GM23338 (cell line): Measurements from ENCODE around the gene MTLN. TPM values are rescaled to one million over a fixed set of nuclear protein-coding genes. Genes with fewer than 3 reads are reported as not detected.
"Not testable (repeated sequence)": the region's sequence is repeated elsewhere in the genome, so short reads cannot be mapped to it uniquely, and the experiment has no call there.

ENCODE experiments used
- ATAC-seq: fragments of 200-7000 bp; cut with Tn5 transposase; 3 replicates; pipeline ENCODE4 v1.9.1; 2020
- DNase-seq: peaks from one replicate; pipeline ENCODE4 v3.0.0-alpha.2; 2015; ENCODE audit warnings: low spot score
- H2AFZ ChIP-seq: fragments of 200-600 bp; sonication (generic); 2 replicates; pipeline ENCODE4 v1.8.0; 2016; ENCODE audit warnings: antibody characterized with exemption, mild to moderate bottlenecking, moderate library complexity
- H3F3A ChIP-seq: fragments of 200-600 bp; sonication (generic); replicated peaks from 2 replicates; pipeline ENCODE4 v1.8.0; 2017; ENCODE audit warnings: antibody characterized with exemption, mixed run types, low read depth
- H3K27ac ChIP-seq: fragments of 200-600 bp; sonication (generic); 2 replicates; pipeline ENCODE4 v1.6.1; 2016; ENCODE audit warnings: low read depth
- H3K27me3 ChIP-seq: fragments of 200-600 bp; sonication (generic); 2 replicates; pipeline ENCODE4 v1.8.0; 2016; ENCODE audit warnings: mild to moderate bottlenecking, mixed run types, moderate library complexity; ENCODE audit not compliant: insufficient read depth
- H3K36me3 ChIP-seq: fragments of 200-600 bp; sonication (generic); 2 replicates; pipeline ENCODE4 v1.8.0; 2016; ENCODE audit warnings: mild to moderate bottlenecking; ENCODE audit not compliant: insufficient read depth
- H3K4me1 ChIP-seq: fragments of 200-600 bp; sonication (generic); 2 replicates; pipeline ENCODE4 v1.8.0; 2016; ENCODE audit warnings: mild to moderate bottlenecking, moderate library complexity; ENCODE audit not compliant: insufficient read depth
- H3K4me2 ChIP-seq: fragments of 200-600 bp; sonication (generic); 2 replicates; pipeline ENCODE4 v1.7.1; 2017; ENCODE audit warnings: mixed run types
- H3K4me3 ChIP-seq: fragments of 200-600 bp; sonication (generic); 2 replicates; pipeline ENCODE4 v1.6.1; 2016; ENCODE audit warnings: mixed run types
- H3K79me2 ChIP-seq: fragments of 200-600 bp; sonication (generic); replicated peaks from 2 replicates; pipeline ENCODE4 v1.8.0; 2017; ENCODE audit warnings: mild to moderate bottlenecking; ENCODE audit not compliant: insufficient read depth
- H3K9me2 ChIP-seq: fragments of 200-600 bp; sonication (generic); 2 replicates; pipeline ENCODE4 v1.8.0; 2017; ENCODE audit not compliant: insufficient read depth
- H4K20me1 ChIP-seq: fragments of 200-600 bp; sonication (generic); replicated peaks from 2 replicates; pipeline ENCODE4 v1.8.0; 2017; ENCODE audit warnings: mild to moderate bottlenecking; ENCODE audit not compliant: insufficient read depth
- H3K27ac Mint-ChIP-seq: 2 replicates; pipeline ENCODE4 v1.8.0; 2020; ENCODE audit warnings: inconsistent platforms, mild to moderate bottlenecking, moderate library complexity, mixed read lengths
- H3K27me3 Mint-ChIP-seq: 3 replicates; pipeline ENCODE4 v1.8.0; 2022; ENCODE audit warnings: low read depth, mild to moderate bottlenecking, moderate library complexity, mixed read lengths, inconsistent platforms; ENCODE audit not compliant: insufficient read depth, poor library complexity
- H3K36me3 Mint-ChIP-seq: 3 replicates; pipeline ENCODE4 v1.8.0; 2021; ENCODE audit warnings: low read depth, mild to moderate bottlenecking, inconsistent platforms, moderate library complexity, mixed read lengths
- H3K4me1 Mint-ChIP-seq: 3 replicates; pipeline ENCODE4 v1.8.0; 2020; ENCODE audit warnings: mild to moderate bottlenecking, inconsistent platforms, mixed read lengths
- H3K4me3 Mint-ChIP-seq: 3 replicates; pipeline ENCODE4 v1.8.0; 2021; ENCODE audit warnings: moderate library complexity, mild to moderate bottlenecking, inconsistent platforms, mixed read lengths
- H3K9me3 Mint-ChIP-seq: 3 replicates; pipeline ENCODE4 v1.8.0; 2020; ENCODE audit warnings: moderate library complexity, mild to moderate bottlenecking, inconsistent platforms, mixed read lengths
- EZH2 ChIP-seq: fragments of 200-600 bp; sonication (generic); IDR thresholded peaks from one replicate; pipeline ENCODE4 v1.8.0; 2017; ENCODE audit warnings: antibody characterized with exemption, mild to moderate bottlenecking, low read depth; ENCODE audit not compliant: unreplicated experiment
- JUNB ChIP-seq: IDR thresholded peaks from one replicate; pipeline ENCODE4 v1.6.1; 2016; ENCODE audit warnings: antibody characterized with exemption; ENCODE audit not compliant: unreplicated experiment
- NANOG ChIP-seq: IDR thresholded peaks from 2 replicates; pipeline ENCODE4 v1.6.1; 2016; ENCODE audit warnings: antibody characterized with exemption, borderline replicate concordance
- POLR2AphosphoS5 ChIP-seq: IDR thresholded peaks from 2 replicates; pipeline ENCODE4 v1.6.1; 2016; ENCODE audit warnings: antibody characterized with exemption, low read depth
- REST ChIP-seq: IDR thresholded peaks from one replicate; pipeline ENCODE4 v1.6.1; 2018; ENCODE audit warnings: antibody characterized with exemption; ENCODE audit not compliant: unreplicated experiment
- ZNF114 ChIP-seq: fragments of 250-450 bp; sonication (Bioruptor Pico); IDR thresholded peaks from 2 replicates; pipeline ENCODE4 v1.5.0; 2020; ENCODE audit warnings: mild to moderate bottlenecking, moderate library complexity
- ZNF331 ChIP-seq: fragments of 250-450 bp; sonication (Bioruptor Pico); IDR thresholded peaks from 2 replicates; pipeline ENCODE4 v1.5.0; 2020; ENCODE audit warnings: low read depth, mild to moderate bottlenecking, moderate library complexity
- ZNF462 ChIP-seq: fragments of 250-450 bp; sonication (Bioruptor Pico); IDR thresholded peaks from 2 replicates; pipeline ENCODE4 v1.5.0; 2020; ENCODE audit warnings: mild to moderate bottlenecking, moderate library complexity
- polyA plus RNA-seq: library from polyadenylated mRNA; unstranded; fragments of >200 nt; fragmentation: Nextera tagmentation; extraction: Ambion mirVana; gene quantifications from 2 replicates; pipeline ENCODE4 v1.2.1, GENCODE V29; 2016
- total RNA-seq: library from RNA; depleted of rRNA; stranded (reverse); fragments of >200 nt; shearing (Covaris generic); gene quantifications from 2 replicates; pipeline ENCODE4 v1.2.3, GENCODE V29; 2014

MTLN gene
- total and polyA plus RNA-seq, 2 experiments from 2014 or later, result 40.2 to 151 TPM

- not testable (repeated sequence) for H3K27me3 Mint-ChIP-seq, H3K79me2 ChIP-seq, DNase-seq, H3K4me3 Mint-ChIP-seq, H3K4me1 ChIP-seq, H3F3A ChIP-seq, H3K27ac ChIP-seq, ATAC-seq, H3K36me3 ChIP-seq, H3K27me3 ChIP-seq, H3K4me3 ChIP-seq, H3K27ac Mint-ChIP-seq, H3K4me1 Mint-ChIP-seq, H2AFZ ChIP-seq, H4K20me1 ChIP-seq, H3K9me2 ChIP-seq, H3K4me2 ChIP-seq
- H3K9me3 Mint-ChIP-seq, result peaks cover 35% of the 10 kb centered on the region
- H3K36me3 Mint-ChIP-seq, result peaks cover 31% of the 10 kb centered on the region
Measured at GRCh38 chr2:110190169-110190568, 22.2 kb downstream of the MTLN start.

- peaks cover 4% of the 10 kb centered on the region for H3K27me3 Mint-ChIP-seq
Measured at GRCh38 chr2:110182449-110182848, 29.9 kb downstream of the MTLN start.

More at GRCh38 chr2:110182449-110182848, 29.9 kb downstream of the MTLN start:
- H3K36me3 Mint-ChIP-seq, result peaks cover 33% of the 10 kb centered on the region
- H3K27me3 ChIP-seq, result no peaks in the 10 kb centered on the region
- no peaks in the 10 kb centered on the region for H3K79me2 ChIP-seq
- no peak overlapping the region for H3K4me3 Mint-ChIP-seq
- no peak overlapping the region for H3K4me3 ChIP-seq
- no peaks in the 10 kb centered on the region; the same call in 1 of the 2 replicates for H3K36me3 ChIP-seq
- H3K27ac ChIP-seq, result no peak overlapping the region
- H3K4me1 Mint-ChIP-seq, result no peaks in the 10 kb centered on the region; the same call in 2 of the 3 replicates
- H3K9me2 ChIP-seq, result peaks cover 4% of the 10 kb centered on the region; the same call in 1 of the 2 replicates
- no peak overlapping the region for H3K27ac Mint-ChIP-seq
- peaks cover 46% of the 10 kb centered on the region for H3K9me3 Mint-ChIP-seq
- no peak overlapping the region for H3K4me2 ChIP-seq
- no peaks in the 10 kb centered on the region for H3K4me1 ChIP-seq
- TF ChIP-seq ZNF462 (CRISPR knock-in tag) (no peak), NANOG (no peak), JUNB (no peak), REST (no peak), ZNF114 (CRISPR knock-in tag) (no peak), EZH2 (no peak), POLR2AphosphoS5 (no peak), ZNF331 (CRISPR knock-in tag) (no peak)
- ATAC-seq, result no peak
- DNase-seq, result no peak
- H2AFZ ChIP-seq, result no peak overlapping the region
- H3F3A ChIP-seq, result no peaks in the 10 kb centered on the region
- H4K20me1 ChIP-seq, result no peaks in the 10 kb centered on the region
